ENCODE results near the gene FAM135A. TPM values are rescaled to one million over a fixed set of nuclear protein-coding genes. Genes with fewer than 3 reads are reported as not detected.

The FAM135A gene
- total RNA-seq, 1 experiment from 2014 or later, result 11.2 TPM

DNA sequence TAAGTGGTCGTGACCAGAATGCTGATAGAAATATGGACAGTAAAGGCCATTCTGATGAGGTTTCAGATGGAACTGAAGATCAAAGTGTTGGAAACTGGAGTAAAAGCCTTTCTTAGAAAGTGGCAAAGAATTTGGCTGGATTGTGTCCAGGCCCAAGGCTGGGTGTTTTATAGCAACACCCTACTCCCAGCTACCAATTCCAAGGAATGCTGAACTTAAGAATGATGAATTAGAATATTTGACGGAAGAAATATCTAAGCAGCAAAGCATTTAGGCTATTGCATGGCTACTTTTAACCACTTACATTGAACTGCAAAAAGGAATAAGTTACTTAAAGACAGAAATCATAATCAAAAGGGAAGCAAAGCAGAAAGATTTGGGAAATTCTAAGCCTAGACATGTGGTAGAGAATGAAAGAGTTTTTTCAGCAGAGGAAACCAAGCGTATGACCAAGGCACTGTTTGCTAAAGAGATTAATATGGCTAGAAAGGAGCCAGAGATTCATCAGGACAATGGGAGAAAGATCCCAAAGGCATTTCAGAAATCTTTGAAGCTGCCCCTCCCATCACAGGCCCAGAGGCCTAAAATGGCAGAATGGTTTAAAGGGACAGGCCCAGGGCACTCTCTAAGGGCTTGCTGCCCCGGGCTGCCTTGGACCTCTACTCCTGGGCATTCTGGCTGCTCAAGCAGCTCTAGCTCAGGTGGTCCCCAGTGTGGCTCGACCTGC, 179.2 kb downstream of the FAM135A start:
- H3K4me1 ChIP-seq (ENCODE audit: insufficient read depth, low read length, poor library complexity, severe bottlenecking), result no peaks in the 10 kb centered on the region
- no peak overlapping the region for H3K4me3 ChIP-seq (ENCODE audit: low read depth, low read length, poor library complexity, severe bottlenecking)
- no peak for TF ChIP-seq EZH2 (IDR thresholded peaks at IDR 0.05; ENCODE audit: borderline replicate concordance, low read depth, low read length, poor library complexity, severe bottlenecking)
- TF ChIP-seq, protein P1, sequence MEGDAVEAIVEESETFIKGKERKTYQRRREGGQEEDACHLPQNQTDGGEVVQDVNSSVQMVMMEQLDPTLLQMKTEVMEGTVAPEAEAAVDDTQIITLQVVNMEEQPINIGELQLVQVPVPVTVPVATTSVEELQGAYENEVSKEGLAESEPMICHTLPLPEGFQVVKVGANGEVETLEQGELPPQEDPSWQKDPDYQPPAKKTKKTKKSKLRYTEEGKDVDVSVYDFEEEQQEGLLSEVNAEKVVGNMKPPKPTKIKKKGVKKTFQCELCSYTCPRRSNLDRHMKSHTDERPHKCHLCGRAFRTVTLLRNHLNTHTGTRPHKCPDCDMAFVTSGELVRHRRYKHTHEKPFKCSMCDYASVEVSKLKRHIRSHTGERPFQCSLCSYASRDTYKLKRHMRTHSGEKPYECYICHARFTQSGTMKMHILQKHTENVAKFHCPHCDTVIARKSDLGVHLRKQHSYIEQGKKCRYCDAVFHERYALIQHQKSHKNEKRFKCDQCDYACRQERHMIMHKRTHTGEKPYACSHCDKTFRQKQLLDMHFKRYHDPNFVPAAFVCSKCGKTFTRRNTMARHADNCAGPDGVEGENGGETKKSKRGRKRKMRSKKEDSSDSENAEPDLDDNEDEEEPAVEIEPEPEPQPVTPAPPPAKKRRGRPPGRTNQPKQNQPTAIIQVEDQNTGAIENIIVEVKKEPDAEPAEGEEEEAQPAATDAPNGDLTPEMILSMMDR (conservative IDR thresholded peaks at IDR 0.05; ENCODE audit: low read depth, low read length), result no peak
- intact Hi-C loops (cut with micrococcal nuclease; ENCODE audit: unreplicated experiment), result no loop called here
- BruUV-seq (replicated peaks), result no TSS peak
- POLR2A ChIA-PET (ENCODE audit: low non-redundant PET), result no interaction called here
- no peaks in the 10 kb centered on the region for H3K9me3 ChIP-seq (ENCODE audit: low read depth, low read length, poor library complexity, severe bottlenecking)
- no peaks in the 10 kb centered on the region for H3K36me3 ChIP-seq (ENCODE audit: insufficient read depth, low read length, poor library complexity, severe bottlenecking)
- H3K27me3 ChIP-seq (replicated peaks; ENCODE audit: insufficient read depth, low read depth, low read length, poor library complexity), result no peaks in the 10 kb centered on the region
- H3K27ac ChIP-seq (ENCODE audit: low read depth, low read length, poor library complexity, severe bottlenecking), result no peak overlapping the region
- CTCF ChIA-PET, result no interaction called here
- no peak for DNase-seq (ENCODE audit: low spot score)

DNA sequence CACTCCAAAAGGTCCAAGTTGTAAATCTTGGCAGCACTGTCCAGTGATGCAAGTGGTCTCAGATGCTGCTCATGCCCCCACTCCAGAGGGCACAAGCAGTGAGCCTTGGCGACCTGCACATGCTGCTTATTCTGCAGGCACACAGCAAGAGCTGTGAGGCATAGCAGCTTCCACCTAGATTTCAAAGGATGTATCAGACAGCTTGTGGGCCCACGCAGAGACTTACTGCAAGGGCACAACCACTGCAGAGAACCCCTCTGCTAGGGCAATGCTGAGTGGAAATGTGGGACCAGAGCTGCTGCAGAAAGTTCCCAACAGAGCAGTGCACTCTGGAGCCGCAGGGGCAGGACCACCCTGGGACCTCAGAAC, 179.8 kb downstream of the FAM135A start:
- DNase-seq (ENCODE audit: low spot score), result no peak
- POLR2A ChIA-PET (ENCODE audit: low non-redundant PET), result no interaction called here
- Histone ChIP-seq H3K27ac (ENCODE audit: low read depth, low read length, poor library complexity, severe bottlenecking) (no peak overlapping the region), H3K36me3 (ENCODE audit: insufficient read depth, low read length, poor library complexity, severe bottlenecking) (no peaks in the 10 kb centered on the region), H3K4me1 (ENCODE audit: insufficient read depth, low read length, poor library complexity, severe bottlenecking) (no peaks in the 10 kb centered on the region), H3K9me3 (ENCODE audit: low read depth, low read length, poor library complexity, severe bottlenecking) (no peaks in the 10 kb centered on the region), H3K27me3 (replicated peaks; ENCODE audit: insufficient read depth, low read depth, low read length, poor library complexity) (no peaks in the 10 kb centered on the region), H3K4me3 (ENCODE audit: low read depth, low read length, poor library complexity, severe bottlenecking) (no peak overlapping the region)
- CTCF ChIA-PET, result no interaction called here
- BruUV-seq (replicated peaks), result no TSS peak
- TF ChIP-seq EZH2 (IDR thresholded peaks at IDR 0.05; ENCODE audit: borderline replicate concordance, low read depth, low read length, poor library complexity, severe bottlenecking), result no peak
- TF ChIP-seq, protein P1 (conservative IDR thresholded peaks at IDR 0.05; ENCODE audit: low read depth, low read length), result no peak
- intact Hi-C loops (cut with micrococcal nuclease; ENCODE audit: unreplicated experiment), result no loop called here

DNA sequence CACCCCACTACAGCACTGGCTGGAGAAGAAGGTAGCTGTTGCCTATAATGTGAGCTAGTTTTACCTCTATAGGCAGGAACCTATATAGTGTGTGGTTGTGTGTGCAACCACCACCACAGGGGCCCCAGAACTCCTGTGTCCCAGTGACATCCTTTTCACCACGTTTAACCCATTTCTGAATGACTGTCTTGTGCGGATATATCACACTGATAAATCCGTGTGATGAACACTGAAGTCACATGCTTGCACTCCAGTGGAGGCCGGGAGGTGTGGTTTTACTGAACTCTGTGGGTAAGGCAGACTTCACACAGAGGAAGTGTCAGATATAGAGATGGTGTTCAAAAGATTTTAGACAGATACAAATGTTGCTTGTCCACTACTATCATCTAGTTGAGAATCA, 185.9 kb downstream of the FAM135A start:
- H3K4me1 ChIP-seq (ENCODE audit: insufficient read depth, low read length, poor library complexity, severe bottlenecking), result no peaks in the 10 kb centered on the region
- intact Hi-C loops (cut with micrococcal nuclease; ENCODE audit: unreplicated experiment), result no loop called here
- H3K36me3 ChIP-seq (ENCODE audit: insufficient read depth, low read length, poor library complexity, severe bottlenecking), result no peaks in the 10 kb centered on the region
- H3K4me3 ChIP-seq (ENCODE audit: low read depth, low read length, poor library complexity, severe bottlenecking), result no peak overlapping the region
- CTCF ChIA-PET, result no interaction called here
- no peaks in the 10 kb centered on the region for H3K9me3 ChIP-seq (ENCODE audit: low read depth, low read length, poor library complexity, severe bottlenecking)
- H3K27ac ChIP-seq (ENCODE audit: low read depth, low read length, poor library complexity, severe bottlenecking), result no peak overlapping the region
- TF ChIP-seq EZH2 (IDR thresholded peaks at IDR 0.05; ENCODE audit: borderline replicate concordance, low read depth, low read length, poor library complexity, severe bottlenecking), result no peak
- TF ChIP-seq, protein P1 (conservative IDR thresholded peaks at IDR 0.05; ENCODE audit: low read depth, low read length), result no peak
- H3K27me3 ChIP-seq (replicated peaks; ENCODE audit: insufficient read depth, low read depth, low read length, poor library complexity), result no peaks in the 10 kb centered on the region
- POLR2A ChIA-PET (ENCODE audit: low non-redundant PET), result interaction anchor here (0.5 kb wide), 1 partner anchor 30 kb away, joined by 3 read pairs; no protein-coding TSS in a partner anchor
- no TSS peak for BruUV-seq (replicated peaks)
- DNase-seq (ENCODE audit: low spot score), result no peak
